Adrenal gland (tissue), 5 donors: ENCODE measurements around the gene ID2.

ENCODE experiments used
- POLR2A ChIP-seq, 2 donors: fragments of 450-650 bp; IDR thresholded peaks; one replicate each; pipeline ENCODE4 v1.6.1; 2017; ENCODE audit warnings: antibody characterized with exemption in 2 of 2, mild to moderate bottlenecking in 2 of 2, moderate library complexity in 1 of 2
- TF ChIP-seq, protein P1 (sequence below), 6 experiments: fragments of 450-650 bp in 4 of 6; fragments of 200-600 bp in 2 of 6; sonication (generic) in 1 of 6; IDR thresholded peaks; 1 replicate in 5 of 6; 2 replicates in 1 of 6; pipeline versions ENCODE4 v1.5.1 to v1.8.0; 2016 to 2021; ENCODE audit warnings: antibody characterized with exemption in 6 of 6, mild to moderate bottlenecking in 2 of 6, moderate library complexity in 1 of 6
- donor health status: DM: no; HTN: no; CAD: no.

DNA sequence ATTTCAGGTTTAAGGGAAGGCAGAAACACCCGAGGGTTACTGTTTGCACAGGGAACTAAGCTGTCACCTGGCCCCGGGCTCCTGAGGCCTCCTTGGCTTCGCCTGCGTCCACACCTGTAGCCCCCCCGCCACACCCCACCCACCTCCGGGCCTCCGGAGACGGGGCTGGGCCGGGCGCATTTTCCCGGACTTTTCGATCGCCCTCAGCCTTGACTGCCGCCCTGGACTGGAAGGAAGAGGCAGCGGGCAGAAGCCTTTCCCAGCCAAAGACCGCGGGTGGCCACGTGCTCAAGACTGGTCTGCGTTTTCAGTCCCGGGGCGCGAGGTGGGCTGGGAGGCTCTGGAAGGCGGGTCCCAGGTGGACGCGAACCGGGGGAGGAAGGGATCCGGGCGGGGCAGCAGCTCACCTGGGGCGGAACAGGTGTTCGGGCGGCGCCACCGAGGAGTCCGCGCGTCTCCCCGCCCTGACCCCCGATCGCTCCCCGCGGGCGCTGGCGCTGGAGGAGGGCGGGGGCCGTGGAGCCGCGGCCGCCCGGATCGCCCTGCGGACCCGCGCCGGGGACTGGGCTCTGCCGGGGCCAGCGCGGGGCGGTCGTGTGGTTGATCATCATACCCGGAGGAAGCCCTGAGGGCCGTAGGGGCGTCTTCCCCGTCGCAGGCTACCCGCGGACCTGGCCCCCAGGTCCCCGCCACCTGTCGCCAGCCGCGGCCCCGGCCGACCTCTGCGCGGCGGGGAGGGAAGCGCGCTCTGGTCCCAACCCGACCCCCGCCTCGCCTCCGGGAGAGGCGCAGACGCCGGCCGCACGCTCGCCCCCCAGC is 3.2 kb downstream of the ID2 start:
- TF ChIP-seq, protein P1, sequence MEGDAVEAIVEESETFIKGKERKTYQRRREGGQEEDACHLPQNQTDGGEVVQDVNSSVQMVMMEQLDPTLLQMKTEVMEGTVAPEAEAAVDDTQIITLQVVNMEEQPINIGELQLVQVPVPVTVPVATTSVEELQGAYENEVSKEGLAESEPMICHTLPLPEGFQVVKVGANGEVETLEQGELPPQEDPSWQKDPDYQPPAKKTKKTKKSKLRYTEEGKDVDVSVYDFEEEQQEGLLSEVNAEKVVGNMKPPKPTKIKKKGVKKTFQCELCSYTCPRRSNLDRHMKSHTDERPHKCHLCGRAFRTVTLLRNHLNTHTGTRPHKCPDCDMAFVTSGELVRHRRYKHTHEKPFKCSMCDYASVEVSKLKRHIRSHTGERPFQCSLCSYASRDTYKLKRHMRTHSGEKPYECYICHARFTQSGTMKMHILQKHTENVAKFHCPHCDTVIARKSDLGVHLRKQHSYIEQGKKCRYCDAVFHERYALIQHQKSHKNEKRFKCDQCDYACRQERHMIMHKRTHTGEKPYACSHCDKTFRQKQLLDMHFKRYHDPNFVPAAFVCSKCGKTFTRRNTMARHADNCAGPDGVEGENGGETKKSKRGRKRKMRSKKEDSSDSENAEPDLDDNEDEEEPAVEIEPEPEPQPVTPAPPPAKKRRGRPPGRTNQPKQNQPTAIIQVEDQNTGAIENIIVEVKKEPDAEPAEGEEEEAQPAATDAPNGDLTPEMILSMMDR (IDR thresholded peaks at IDR 0.05) = no peak
- peak; percentile 42 to 54 for TF ChIP-seq POLR2A (IDR thresholded peaks at IDR 0.05)
